HG03045 (cell line): ENCODE measurements around the gene CHST13.
"Not testable (repeated sequence)": the region's sequence is repeated elsewhere in the genome, so short reads cannot be mapped to it uniquely, and the experiment has no call there.

Experiments
- ATAC-seq: cut with Tn5 transposase; IDR thresholded peaks from one replicate; pipeline ENCODE4 v1.9.1; 2021; ENCODE audit warnings: mild to moderate bottlenecking, moderate library complexity; ENCODE audit not compliant: unreplicated experiment

CHST13 gene

GRCh38 chr3:126580746-126581145 lies 56.8 kb downstream of the CHST13 start:
- no peak for ATAC-seq

GRCh38 chr3:126581569-126581968 lies 57.6 kb downstream of the CHST13 start:
- no peak for ATAC-seq

GRCh38 chr3:126582311-126582710 lies 58.4 kb downstream of the CHST13 start:
- no peak for ATAC-seq

GRCh38 chr3:126591515-126591914 lies 67.6 kb downstream of the CHST13 start:
- not testable (repeated sequence) for ATAC-seq
